PC-9 (cell line): ENCODE data around the gene ARRDC1. TPM values are rescaled to one million over a fixed set of nuclear protein-coding genes. Genes with fewer than 3 reads are reported as not detected.

Experiments
- BruUV-seq: library from RNA; stranded (reverse); fragments of 400-500 nt; replicated peaks from 2 replicates; lab custom pipeline; 2021; lab: Mats Ljungman, UMichigan
- CTCF ChIA-PET: fragments of 300-600 bp; sonication (Branson Sonifier 250); formaldehyde crosslinking; loops from one replicate; lab custom pipeline; 2022; ENCODE audit warnings: antibody characterized with exemption; lab: Charles Lee
- POLR2A ChIA-PET: fragments of 300-600 bp; sonication (Branson Sonifier 250); formaldehyde crosslinking; loops from one replicate; lab custom pipeline; 2022; ENCODE audit warnings: antibody characterized with exemption; ENCODE audit not compliant: unreplicated experiment; lab: Charles Lee
- DNase-seq, 2 experiments: peaks; one replicate each; pipeline versions ENCODE4 v3.0.0 to v3.0.0-alpha.2; 2015 to 2022; ENCODE audit warnings: mixed read lengths in 1 of 2
- H2AFZ ChIP-seq: fragments of 200-600 bp; sonication (generic); 2 replicates; pipeline ENCODE4 v1.8.1; 2017; ENCODE audit warnings: antibody characterized with exemption
- H3F3A ChIP-seq: fragments of 200-600 bp; sonication (generic); 2 replicates; pipeline ENCODE4 v1.8.1; 2017; ENCODE audit warnings: antibody characterized with exemption, mild to moderate bottlenecking, low read depth; ENCODE audit not compliant: insufficient read depth
- H3K27ac ChIP-seq: fragments of 200-600 bp; sonication (generic); 2 replicates; pipeline ENCODE4 v1.6.1; 2016; ENCODE audit warnings: mixed run types
- H3K27me3 ChIP-seq: fragments of 200-600 bp; sonication (generic); 2 replicates; pipeline ENCODE4 v1.6.1; 2016; ENCODE audit warnings: low read depth, mixed run types; ENCODE audit not compliant: insufficient read depth
- H3K36me3 ChIP-seq: fragments of 200-600 bp; sonication (generic); 2 replicates; pipeline ENCODE4 v1.6.1; 2016; ENCODE audit warnings: low read depth, mixed run types
- H3K4me1 ChIP-seq: fragments of 200-600 bp; sonication (generic); replicated peaks from 2 replicates; pipeline ENCODE4 v1.6.1; 2016; ENCODE audit warnings: mixed run types; ENCODE audit not compliant: insufficient read depth
- H3K4me2 ChIP-seq: fragments of 200-600 bp; sonication (generic); 2 replicates; pipeline ENCODE4 v1.6.1; 2017; ENCODE audit warnings: mixed run types
- H3K4me3 ChIP-seq: fragments of 200-600 bp; sonication (generic); 2 replicates; pipeline ENCODE4 v1.6.1; 2016; ENCODE audit warnings: mixed run types
- H3K79me2 ChIP-seq: fragments of 200-600 bp; sonication (generic); 2 replicates; pipeline ENCODE4 v1.6.1; 2017; ENCODE audit warnings: low read depth, mixed run types
- H3K9me2 ChIP-seq: fragments of 200-600 bp; sonication (generic); 2 replicates; pipeline ENCODE4 v1.8.1; 2017; ENCODE audit warnings: mild to moderate bottlenecking; ENCODE audit not compliant: insufficient read depth
- H3K9me3 ChIP-seq: fragments of 200-600 bp; sonication (generic); 2 replicates; pipeline ENCODE4 v1.8.1; 2016; ENCODE audit warnings: low read depth; ENCODE audit not compliant: insufficient read depth
- H4K20me1 ChIP-seq: fragments of 200-600 bp; sonication (generic); 2 replicates; pipeline ENCODE4 v1.8.1; 2017; ENCODE audit not compliant: insufficient read depth
- EZH2 ChIP-seq: fragments of 200-600 bp; sonication (generic); IDR thresholded peaks from 2 replicates; pipeline ENCODE4 v1.8.0; 2017; ENCODE audit warnings: antibody characterized with exemption, low read depth
- intact Hi-C: fragments of 100-400 bp; cut with micrococcal nuclease; formaldehyde crosslinking; loops from one replicate; pipeline ENCODE4 v1.10.0; 2022; ENCODE audit not compliant: unreplicated experiment
- total RNA-seq: library from RNA; stranded (reverse); gene quantifications from 2 replicates; pipeline ENCODE4 v1.2.3, GENCODE V29; 2021
- TF ChIP-seq, protein P1 (sequence below): fragments of 200-600 bp; sonication (generic); conservative IDR thresholded peaks from 2 replicates; pipeline ENCODE4 v1.6.1; 2017; ENCODE audit warnings: mixed run types, antibody characterized with exemption, mild to moderate bottlenecking, moderate library complexity

The ARRDC1 gene
- total RNA-seq, 1 experiment from 2014 or later, result 127 TPM

DNA sequence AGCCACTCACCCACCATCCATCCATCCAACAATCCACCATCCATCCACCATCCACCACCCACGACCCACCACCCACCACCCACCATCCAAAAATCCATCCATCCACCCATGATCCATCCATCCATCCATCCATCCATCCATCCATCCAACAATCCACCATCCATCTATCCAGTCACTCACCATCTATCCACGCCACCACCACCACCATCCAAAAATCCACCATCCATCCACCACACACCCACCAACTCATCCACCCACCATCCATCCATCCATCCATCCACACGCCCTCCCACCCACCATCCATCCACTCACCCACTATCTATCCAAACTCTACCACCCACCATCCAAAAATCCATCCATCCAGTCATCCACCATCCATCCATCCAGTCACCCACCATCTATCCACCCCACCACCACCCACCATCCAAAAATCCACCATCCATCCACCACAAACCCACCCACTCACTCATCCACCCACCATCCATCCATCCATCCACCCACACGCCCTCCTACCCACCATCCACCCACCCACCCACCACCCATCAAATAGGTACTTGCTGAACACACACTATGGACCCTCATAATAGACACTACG, 35.8 kb upstream of the ARRDC1 start:
- intact Hi-C loops, result no loop called here
- no peaks in the 10 kb centered on the region for H3K9me3 ChIP-seq
- H3K27ac ChIP-seq, result no peak overlapping the region
- BruUV-seq, result no TSS peak
- no peak overlapping the region for H3K4me3 ChIP-seq
- H3K79me2 ChIP-seq, result no peaks in the 10 kb centered on the region
- peaks cover 11% of the 10 kb centered on the region for H3K36me3 ChIP-seq
- H3F3A ChIP-seq, result no peaks in the 10 kb centered on the region
- TF ChIP-seq EZH2, result no peak
- TF ChIP-seq, protein P1, sequence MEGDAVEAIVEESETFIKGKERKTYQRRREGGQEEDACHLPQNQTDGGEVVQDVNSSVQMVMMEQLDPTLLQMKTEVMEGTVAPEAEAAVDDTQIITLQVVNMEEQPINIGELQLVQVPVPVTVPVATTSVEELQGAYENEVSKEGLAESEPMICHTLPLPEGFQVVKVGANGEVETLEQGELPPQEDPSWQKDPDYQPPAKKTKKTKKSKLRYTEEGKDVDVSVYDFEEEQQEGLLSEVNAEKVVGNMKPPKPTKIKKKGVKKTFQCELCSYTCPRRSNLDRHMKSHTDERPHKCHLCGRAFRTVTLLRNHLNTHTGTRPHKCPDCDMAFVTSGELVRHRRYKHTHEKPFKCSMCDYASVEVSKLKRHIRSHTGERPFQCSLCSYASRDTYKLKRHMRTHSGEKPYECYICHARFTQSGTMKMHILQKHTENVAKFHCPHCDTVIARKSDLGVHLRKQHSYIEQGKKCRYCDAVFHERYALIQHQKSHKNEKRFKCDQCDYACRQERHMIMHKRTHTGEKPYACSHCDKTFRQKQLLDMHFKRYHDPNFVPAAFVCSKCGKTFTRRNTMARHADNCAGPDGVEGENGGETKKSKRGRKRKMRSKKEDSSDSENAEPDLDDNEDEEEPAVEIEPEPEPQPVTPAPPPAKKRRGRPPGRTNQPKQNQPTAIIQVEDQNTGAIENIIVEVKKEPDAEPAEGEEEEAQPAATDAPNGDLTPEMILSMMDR, result no peak
- H3K27me3 ChIP-seq, result no peaks in the 10 kb centered on the region
- no peaks in the 10 kb centered on the region for H3K4me1 ChIP-seq
- H3K9me2 ChIP-seq, result no peaks in the 10 kb centered on the region
- ChIA-PET CTCF (interaction anchor here (0.6 kb wide), 1 partner anchor 53 kb away, joined by 5 read pairs; no protein-coding TSS in a partner anchor), POLR2A (no interaction called here)
- no peaks in the 10 kb centered on the region; the same call in 1 of the 2 replicates for H4K20me1 ChIP-seq
- no peak overlapping the region for H2AFZ ChIP-seq
- no peak for DNase-seq
- no peak overlapping the region for H3K4me2 ChIP-seq

DNA sequence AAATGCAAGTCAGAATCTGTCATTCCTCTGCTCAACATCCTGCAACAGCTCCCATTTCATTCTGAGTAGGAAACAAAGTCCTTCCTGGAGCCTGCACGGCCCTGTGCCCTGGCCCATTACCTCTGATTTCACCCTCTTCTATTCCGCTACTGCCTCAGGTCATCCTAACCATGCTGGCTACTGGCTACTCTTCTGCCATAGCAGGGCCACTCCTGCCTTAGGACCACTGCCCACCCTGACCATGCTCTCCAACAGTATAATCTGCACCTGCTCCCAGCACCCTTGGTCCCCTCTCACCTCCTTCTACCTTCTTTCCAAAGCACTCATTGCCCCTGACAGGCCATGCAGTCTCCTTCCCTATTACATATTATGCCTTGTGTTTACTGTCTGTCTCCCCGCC, 34.9 kb upstream of the ARRDC1 start:
- TF ChIP-seq, protein P1, result no peak
- no peak for TF ChIP-seq EZH2
- DNase-seq, result no peak
- POLR2A ChIA-PET, result interaction anchor here (0.7 kb wide), 1 partner anchor 19 kb away, joined by 3 read pairs; no protein-coding TSS in a partner anchor
- Histone ChIP-seq H3K4me2 (no peak overlapping the region), H3K79me2 (peaks cover 6% of the 10 kb centered on the region), H3K4me1 (no peaks in the 10 kb centered on the region), H3K27me3 (no peaks in the 10 kb centered on the region), H4K20me1 (peaks cover 3% of the 10 kb centered on the region), H3K36me3 (peaks cover 15% of the 10 kb centered on the region), H3K4me3 (no peak overlapping the region), H3K9me2 (no peaks in the 10 kb centered on the region), H3F3A (no peaks in the 10 kb centered on the region), H2AFZ (no peak overlapping the region), H3K27ac (no peak overlapping the region), H3K9me3 (no peaks in the 10 kb centered on the region)
- intact Hi-C loops, result no loop called here
- no TSS peak for BruUV-seq
- CTCF ChIA-PET, result interaction anchor here (0.6 kb wide), 1 partner anchor 52 kb away, joined by 5 read pairs; no protein-coding TSS in a partner anchor

DNA sequence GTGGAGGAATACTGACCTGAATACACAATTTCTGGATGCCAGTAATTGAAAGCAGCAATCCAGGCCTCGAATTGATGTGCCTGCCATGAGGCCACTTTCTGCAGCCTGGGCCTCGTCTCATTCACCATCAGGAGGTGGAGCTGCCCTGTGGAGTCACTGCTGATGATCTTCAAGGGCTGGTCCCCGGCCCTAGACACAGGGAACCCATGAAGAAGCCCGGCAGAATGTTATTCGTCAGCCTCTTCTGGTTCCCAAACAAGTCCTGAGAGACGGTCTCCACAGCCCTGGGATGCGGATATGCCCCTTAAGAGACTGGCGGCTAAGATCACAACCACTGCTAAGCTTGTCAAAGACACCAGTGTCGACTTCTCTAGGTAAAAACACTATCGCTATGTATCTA, 31.3 kb upstream of the ARRDC1 start:
- CTCF ChIA-PET, result no interaction called here
- peaks cover 25% of the 10 kb centered on the region for H4K20me1 ChIP-seq
- no peak overlapping the region for H3K4me2 ChIP-seq
- BruUV-seq, result no TSS peak
- no peak overlapping the region for H2AFZ ChIP-seq
- H3F3A ChIP-seq, result peaks cover 3% of the 10 kb centered on the region; the same call in 1 of the 2 replicates
- no peak for TF ChIP-seq EZH2
- TF ChIP-seq, protein P1, result no peak
- H3K4me1 ChIP-seq, result peaks cover 16% of the 10 kb centered on the region
- H3K9me3 ChIP-seq, result no peaks in the 10 kb centered on the region
- peaks cover 35% of the 10 kb centered on the region for H3K79me2 ChIP-seq
- no peaks in the 10 kb centered on the region for H3K9me2 ChIP-seq
- no peak overlapping the region for H3K27ac ChIP-seq
- POLR2A ChIA-PET, result no interaction called here
- H3K27me3 ChIP-seq, result no peaks in the 10 kb centered on the region
- H3K36me3 ChIP-seq, result peaks cover 22% of the 10 kb centered on the region
- no peak overlapping the region for H3K4me3 ChIP-seq
- intact Hi-C loops, result no loop called here
- DNase-seq, result no peak
